NCI-H69 (cell line): ENCODE measurements around the gene FUS.
"Not testable (repeated sequence)": the region's sequence is repeated elsewhere in the genome, so short reads cannot be mapped to it uniquely, and the experiment has no call there.

Experiments used
- DNase-seq: peaks from one replicate; lab custom pipeline; 2025; lab: John Stamatoyannopoulos, UW

FUS gene

DNA sequence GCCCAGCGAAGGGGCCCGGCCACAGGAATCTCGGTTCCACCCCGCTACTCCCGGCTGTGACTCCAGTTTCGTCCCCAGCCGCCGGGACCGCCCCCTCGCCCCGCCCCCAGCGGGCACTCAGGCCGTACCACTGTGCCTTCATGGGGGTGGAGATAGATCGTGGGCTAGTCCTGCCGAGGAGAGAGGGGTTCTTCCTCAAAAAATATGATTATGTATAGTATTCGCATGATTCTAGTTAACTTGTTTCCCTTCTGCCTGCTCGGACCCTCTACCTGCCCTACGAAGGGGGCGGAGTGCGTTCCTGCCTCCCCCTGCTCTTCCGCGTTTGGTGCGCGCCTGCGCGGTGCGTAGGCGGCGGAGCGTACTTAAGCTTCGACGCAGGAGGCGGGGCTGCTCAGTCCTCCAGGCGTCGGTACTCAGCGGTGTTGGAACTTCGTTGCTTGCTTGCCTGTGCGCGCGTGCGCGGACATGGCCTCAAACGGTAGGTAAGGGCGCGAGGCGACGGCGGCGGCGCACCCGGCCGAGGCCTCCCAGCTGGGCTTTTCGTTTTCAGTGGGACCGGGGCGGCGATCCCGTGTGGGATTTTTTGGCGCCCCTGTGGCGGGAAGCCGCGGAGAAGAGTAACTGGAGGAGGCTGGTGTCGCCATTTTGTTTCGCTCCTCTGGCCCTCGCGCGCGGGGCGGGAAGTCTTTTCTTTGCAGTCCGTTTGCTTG is at the start of gene FUS:
Gene FUS, plus strand, starts transcription at position 393 of the 713 bp plus-strand sequence. Its CDS starts 76 bp downstream, at position 469.
- peak; percentile 95 for DNase-seq

DNA sequence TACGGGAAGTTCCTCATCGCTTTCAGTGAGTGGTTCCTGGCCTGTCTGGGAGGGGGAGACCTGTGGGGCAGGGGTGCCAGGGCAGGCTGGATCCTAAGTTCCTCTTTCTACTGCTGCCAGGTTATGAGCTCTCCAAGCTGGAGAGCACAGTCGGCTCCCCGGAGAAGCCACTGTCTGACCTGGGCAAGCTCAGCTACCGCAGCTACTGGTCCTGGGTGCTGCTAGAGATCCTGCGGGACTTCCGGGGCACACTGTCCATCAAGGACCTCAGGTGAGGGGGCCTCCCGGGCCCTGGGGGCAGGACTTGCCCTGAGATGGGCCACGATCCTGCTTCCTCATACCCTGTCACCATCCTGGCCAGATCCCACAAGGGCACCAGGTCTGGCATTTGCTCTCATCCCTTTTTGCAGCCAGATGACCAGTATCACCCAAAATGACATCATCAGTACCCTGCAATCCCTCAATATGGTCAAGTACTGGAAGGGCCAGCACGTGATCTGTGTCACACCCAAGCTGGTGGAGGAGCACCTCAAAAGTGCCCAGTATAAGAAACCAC is 49.5 kb upstream of the FUS start:
- no peak for DNase-seq

DNA sequence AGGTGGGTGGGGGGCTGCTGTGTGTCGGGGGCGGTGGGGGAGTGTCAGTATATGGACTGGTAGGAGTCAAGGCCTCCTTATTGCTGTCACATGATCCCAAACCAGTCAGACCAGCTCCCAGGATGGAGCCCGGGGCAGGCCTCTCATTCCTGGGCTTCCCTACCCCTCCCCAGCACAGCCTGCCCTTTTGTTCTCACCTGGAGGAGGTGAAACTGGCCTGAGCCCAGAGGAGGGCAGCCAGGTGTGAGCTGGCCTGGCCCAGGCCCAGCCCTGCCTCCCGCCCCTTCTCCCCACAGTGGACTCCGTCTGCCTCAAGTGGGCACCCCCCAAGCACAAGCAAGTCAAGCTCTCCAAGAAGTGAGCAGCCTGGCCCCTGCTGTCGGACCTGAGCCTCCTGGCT is 49.0 kb upstream of the FUS start:
- DNase-seq: no peak

DNA sequence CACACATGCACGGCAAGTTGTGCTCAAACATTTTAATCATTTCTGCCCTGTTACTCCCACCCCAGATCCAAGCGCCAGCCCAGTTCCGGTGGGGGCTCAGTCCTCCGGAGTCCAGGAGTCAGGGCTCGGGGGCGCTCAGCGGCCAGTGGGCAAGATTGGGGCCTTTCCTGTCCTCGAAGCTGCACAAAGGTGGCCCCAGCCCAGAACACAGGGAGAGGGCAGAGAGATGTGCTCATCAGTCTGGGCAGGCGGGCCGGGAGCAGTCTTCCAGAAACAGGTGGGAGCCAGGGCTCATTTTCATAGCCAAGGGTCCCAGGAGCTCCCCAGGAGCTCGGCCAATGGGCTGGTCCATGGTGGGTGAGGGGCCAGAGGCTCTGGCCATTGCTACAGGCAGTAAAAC is 48.5 kb upstream of the FUS start:
- no peak for DNase-seq

DNA sequence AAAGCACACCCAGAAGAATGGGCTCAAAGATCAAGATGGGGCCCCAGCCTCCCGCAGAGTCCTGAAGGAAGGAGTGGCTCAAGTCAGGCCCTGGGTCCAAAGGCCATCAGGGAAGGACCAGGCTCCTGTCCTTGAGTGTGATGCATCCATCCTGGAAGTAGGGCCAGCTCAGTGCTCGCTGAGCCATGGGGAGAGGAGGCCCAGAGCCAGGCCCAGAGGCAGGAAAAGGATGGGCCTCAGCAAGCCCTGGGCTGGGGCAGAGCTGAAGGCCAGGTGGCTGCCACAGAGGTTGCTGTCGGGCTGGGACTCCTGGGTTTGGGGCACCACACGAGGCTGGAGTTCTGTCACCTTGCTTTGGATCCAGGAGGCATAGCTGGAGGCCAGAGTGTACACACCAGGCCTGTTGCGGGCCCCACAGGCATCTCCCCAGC is 48.1 kb upstream of the FUS start:
- DNase-seq: no peak

DNA sequence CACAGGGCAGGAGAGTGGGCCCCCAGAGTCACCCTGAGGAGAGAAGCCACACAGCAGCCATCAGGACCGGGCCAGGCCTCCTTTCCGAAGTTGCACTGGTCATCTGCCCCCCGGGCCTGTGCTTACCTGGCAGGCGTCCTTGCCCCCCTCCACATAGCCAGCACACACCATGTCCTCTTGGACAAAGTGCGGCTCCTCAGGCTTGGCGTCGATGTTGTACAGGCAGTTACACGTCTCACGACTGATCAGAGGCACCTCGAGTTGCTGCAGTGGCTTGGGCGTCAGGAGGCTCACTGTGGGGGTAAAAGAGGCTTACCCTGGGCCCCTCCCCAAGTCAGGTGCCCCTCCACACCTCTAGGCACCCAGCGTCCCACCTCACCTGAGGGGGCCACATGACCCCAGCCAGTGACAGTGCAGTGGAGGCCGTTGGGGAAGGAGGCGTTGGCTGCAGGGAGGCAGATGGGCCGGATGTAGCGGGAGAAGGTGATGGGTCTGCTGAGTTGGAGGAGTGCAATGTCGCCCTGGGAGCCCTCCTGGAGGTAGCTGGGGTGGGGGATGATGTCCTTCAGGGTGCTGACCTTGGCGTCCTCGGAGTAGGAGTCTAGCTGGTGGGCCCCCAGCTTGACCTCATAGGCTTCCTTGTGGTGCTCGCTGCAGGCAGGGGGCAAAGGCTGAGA is 47.5 kb upstream of the FUS start:
- DNase-seq: no peak

DNA sequence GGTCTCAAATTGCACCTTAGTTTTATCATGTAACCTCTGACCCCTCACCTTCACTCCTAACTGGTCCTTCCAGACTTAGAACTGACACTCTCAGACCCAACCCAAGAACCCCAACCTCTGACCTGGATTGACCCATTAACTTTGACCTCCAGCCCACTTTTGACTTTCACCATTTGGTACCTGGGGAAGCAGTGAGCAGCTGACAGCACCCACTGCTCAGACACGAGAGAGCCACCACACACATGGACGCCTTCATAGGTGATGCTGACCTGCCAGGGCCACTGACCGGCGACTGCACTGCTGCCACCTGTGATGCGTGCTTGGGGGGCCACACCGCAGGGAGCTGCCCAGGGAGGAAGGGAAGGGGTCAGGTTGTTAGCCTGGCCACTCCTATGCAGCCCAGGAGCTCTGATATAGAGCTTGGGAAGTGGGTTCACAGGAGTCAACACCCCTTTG is 46.9 kb upstream of the FUS start:
- DNase-seq: no peak

DNA sequence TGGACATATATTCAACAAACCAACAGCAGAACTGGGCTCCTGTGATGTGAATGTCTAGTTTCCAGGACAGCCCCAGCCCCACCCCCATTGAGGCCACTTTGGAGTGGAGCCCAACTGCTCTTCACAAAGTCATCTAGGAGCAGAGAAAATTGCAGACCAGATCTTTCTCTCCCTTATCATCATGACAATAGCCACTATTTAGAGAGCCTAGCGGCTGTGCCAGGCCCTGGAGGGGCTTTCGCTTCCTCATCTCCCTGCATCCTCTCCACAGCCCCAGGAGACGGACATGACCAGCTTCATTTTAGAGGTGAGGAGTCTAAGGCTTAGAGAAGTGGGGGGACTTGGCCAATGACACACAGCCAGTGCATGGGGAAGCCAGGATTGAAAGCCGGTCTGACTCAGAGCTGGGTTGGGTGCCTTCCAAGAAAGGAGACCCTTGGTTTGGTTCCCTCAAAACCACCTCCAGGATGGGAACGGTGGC is 45.8 kb upstream of the FUS start:
- DNase-seq: peak; percentile 44

DNA sequence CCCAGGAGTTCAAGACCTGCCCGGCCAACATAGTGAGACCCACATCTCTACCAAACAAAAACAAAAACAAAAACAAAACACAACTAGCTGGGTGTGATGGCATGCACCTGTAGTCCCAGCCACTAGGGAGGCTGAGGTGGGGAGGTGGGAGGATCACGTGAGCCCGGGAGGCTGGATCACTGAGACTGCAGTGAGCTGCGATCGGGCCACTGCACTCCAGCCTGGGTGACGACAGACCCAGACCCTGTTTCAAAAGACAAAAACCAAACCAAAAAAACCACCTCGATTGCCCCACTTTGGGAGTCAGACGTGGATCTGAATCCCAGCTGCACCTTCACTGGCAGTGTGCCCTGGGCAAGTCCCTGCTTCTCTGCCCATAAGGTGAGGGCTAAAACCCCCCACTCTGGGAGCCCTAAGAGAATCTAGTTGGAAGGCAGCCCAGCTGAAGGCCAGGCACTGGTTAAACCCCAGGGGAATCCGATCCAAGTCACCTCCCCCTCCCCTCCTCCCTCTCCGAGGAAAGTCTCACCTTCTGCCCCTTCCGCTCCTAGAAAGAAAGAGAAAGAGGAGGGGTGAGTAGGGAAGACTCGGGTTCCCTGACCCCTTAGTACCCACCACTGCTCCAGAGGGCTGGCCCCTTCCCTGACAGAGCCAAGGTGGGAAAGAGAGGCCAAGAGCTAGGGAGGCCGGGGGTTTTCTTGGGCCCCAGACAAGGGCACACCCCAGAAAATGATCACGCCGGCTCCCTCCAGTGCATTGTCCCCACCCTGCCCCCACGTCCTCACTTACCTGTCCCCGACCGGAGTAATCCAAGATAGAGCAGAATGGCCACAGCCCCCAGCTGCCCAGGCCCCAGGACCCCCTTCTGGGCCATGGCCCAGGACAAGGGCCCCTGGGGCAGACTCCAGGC is 45.1 kb upstream of the FUS start:
- DNase-seq: peak; percentile 85

DNA sequence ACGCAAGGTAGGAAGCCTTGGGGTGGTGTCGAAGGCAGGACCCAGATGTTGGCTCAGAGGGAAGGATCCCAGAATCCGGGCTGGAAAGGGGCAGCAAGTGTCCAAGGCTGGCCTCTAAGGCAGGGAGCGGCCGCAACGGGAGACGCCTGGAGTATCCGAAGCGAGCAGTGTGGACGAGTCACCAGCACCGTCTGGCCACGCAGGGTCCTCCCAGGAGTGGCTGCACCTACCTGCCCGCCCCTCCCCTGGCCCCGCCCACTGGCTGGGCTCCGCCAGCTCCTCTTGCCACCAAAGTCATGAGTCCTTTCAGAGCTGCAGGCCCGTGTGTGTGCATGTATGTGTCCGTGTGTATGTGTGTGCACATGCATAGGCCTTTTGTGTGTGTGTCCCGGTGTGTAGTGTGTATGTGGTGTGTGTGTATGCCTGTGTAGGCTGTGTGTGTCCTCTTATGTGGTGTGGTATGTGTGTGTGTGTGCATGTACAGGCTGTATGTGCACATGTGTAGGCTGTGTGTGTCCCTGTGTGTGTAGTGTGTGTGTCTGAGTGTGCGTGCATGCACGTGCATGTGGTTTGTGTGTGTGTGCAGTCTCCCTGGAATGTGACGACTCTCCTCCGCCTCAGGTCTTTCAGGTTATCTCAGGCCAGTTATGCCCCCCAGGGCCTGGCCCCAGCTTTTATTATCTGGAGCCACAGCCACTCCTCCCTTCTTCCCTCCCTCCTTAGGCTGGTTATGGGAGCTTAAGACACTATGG is 44.2 kb upstream of the FUS start, which contains the start of gene PRSS8:
Gene PRSS8, minus strand, starts transcription at position 193 of the 752 bp plus-strand sequence. CDS start 229 bp downstream, outside the sequence.
- DNase-seq: peak; percentile 69

DNA sequence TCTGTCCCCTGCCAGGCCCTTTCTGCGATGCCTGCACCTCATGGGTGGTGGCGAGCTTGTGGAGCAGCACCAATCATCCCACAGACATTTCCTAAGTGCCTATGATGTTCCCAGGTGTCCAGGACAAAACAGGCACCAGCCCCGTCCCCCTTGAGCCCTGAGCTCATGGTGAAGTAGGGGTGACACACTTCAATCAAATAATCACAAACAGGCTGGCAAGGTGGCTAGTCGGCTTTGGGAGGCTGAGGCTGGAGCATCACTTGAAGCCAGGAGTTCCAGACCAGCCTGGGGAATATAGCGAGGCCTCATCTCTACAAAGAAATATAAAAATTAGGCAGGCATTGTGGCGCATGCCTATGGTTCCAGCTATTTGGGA is 43.7 kb upstream of the FUS start:
- DNase-seq: no peak

DNA sequence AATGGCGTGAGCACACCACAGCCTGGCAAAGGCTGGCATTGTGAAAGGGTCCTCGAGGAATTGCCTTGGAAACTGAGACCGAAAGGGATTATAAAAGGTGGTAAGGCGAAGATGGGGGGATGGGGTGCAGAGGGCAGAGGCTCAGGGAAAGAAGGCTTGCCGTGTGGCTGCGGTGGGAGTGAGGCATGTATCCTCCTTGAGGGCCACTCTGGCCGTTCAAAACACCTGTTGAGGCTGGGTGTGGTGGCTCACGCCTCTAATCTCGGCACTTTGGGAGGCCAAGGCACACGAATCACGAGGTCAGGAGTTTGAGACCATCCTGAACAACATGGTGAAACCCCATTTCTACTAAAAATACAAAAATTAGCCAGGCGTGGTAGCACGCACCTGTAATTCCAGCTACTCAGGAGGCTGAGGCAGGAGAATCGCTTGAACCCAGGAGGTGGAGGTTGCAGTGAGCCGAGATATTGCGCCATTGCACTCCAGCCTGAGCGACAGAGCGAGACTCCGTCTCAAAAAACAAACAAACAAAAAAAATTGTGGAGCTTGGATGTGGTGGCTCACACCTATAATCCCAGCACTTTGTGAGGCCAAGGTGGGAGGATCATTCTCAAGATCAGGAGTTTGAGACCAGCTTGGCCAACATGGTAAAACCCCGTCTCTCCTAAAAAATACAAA is 43.0 kb upstream of the FUS start:
- DNase-seq: not testable (repeated sequence)

DNA sequence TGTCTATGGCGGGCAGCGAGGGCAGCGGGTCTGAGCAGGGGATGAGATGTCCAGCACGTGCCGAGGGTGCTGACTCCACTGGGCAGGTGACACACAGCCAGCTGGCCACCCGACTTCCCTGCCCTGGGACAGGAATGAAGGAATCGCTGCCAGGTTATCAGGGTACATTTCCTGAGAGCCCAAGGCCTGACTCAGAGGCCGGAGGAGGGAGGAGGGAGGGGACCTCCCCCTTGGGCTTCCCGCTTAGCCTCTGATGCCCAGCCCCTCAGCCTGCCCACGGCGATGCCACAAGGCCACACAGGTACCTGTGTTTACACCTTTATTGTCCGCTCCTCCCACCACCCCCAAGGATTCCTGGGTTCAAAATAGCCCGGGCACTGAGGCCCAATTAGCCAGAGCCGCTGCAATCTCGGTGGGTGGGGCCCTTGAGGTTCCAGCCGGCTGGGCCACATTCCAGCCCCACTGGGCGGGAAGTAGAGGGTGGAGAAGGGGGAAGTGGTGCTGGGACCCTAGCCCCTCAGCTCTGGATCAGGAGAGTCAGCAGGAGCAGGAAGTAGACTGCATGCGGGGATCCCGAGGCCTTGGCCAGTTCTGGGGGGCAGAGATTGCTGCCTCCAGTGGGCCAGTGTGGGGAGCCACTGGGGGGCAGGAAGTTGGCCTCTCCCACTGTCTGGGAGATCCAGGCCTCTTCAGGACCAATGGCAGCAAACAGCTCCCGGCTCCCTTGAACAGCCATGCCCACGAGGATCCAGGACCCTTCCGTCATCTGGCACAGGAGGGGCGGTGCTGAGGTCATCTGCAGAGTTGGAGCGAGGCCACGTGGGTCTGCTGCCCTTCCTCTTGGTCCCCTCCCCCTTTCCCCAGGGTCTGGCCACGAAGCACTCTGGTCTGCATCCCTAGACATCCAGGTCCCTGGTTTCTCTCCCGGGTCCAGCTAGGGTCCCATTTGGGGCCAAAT is 41.0 kb upstream of the FUS start:
- no peak for DNase-seq

DNA sequence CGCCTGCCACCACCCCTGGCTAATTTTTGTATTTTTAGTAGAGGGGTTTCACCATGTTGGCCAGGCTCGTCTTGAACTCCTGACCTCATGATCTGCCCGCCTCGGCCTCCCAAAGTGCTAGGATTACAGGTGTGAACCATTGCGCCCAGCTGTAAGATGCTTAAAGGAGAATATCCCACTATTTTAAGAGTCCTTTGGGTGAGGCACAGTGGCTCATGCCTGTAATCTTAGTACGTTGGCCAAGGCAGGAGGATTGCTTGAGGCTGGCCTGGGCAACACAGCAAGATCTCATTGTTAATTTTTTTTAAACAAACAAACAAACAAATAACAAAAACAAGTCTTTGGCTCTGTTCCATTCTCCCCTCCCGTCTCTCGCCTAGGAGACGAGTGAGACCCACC is 38.9 kb upstream of the FUS start:
- DNase-seq: not testable (repeated sequence)

DNA sequence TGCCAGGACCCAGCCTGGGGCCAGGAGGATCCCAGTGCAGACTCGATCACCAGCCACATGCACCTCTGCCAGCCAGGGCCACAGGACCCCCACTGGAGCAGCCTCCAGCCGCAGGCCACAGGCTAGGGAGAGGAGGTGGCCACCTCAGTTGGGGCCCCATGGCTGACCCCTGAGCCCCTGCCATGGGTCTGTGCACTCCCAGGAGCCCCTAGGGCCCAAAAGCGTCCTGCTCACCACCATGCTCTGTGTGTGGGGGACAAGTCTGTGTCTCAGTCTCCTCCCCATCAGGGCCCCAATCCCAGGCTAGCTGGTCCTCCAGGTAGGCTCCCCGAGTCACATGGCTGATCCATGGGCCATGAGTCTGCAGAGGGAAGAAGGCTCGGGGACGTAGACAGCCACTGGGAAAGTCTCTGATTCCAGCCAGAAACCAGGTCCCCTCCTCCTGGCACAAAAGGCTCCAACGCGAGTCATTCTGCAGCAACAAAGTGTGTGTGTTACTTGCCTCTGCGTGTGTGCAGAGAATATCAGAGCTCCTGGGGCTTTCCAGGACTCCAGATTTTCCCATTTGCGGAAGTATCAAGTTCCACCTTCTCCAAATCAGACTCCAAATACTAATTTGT is 38.3 kb upstream of the FUS start:
- peak; percentile 78 for DNase-seq

DNA sequence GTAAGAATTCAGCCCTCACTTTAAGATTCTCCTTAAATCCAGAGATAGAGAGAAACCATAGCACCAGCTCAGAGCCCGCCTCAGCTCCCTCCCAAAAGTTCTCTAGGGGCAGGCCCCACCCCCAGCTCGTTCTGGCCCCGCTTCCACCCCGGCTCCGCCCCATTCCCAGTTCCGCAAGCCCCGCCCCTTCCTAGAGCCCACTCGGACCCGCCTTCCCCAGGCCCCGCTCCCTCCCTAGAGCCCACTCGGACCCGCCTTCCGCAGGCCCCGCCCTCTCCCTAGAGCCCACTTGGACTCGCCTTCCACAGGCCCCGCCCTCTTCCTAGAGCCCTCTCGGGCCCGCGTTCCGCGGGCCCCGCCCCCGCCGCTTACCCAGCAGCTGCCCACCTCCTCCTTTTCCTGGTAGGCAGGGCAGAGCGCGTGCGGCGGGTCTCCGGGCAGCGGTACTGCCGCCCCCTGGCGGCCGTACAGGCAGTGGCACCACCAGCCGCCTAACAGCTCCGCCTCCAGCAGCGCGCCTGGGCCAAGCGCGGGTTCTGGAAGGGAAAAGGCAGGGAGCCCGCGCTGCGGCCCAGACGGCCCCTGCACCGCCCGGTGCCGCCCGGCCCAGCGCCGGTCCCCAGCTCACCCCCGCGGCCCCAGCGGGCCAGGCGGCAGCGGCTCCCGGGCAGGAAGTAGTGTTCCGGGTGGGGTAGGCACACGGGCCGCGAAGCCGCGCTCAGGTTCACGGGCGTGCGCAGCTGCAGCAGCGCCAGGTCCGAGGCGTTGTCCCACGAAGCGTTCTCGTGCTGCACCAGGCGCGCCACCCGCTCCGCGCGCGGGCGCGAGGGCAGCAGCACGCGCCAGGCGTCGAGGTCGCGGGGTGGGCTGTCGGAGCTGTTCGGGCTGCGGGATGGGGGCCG is 37.6 kb upstream of the FUS start:
- DNase-seq: peak; percentile 100

DNA sequence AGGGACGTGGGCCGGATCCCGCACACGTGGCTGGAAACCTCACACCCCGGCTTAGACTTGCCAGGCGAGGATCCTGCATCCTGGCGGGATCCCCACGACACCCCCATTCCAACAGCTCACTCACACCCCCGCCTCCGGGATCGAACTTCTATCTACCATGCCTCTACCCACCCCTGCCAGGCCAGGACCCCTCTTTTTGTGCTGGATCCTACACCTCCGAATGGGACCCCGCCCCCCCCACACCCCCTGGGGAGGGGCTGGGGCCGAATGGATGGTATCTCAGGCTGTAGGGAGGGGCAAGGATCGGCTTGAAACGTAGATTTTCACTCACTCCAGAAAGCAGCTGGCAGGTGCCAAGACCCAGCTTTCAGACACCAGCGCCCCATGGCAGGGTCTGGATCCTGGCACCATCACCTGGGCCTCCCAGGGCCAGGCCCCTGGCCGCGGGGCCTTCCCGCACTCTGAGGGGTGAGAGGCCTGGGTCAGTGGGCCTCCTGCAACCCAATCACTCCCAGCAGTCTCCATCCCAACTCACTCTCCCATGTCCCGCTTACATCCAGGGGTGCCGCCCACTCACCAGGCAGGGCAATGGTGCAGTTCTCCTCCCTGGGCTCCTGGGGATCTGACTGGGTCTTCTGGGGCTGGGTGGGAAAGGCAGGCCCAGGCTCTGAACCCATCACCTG is 36.8 kb upstream of the FUS start:
- DNase-seq: no peak
